GM18951 (cell line): Measurements from ENCODE around the gene MRAS.

Source experiments
- POLR2A ChIP-seq: IDR thresholded peaks from 4 replicates; pipeline ENCODE4 v1.6.1; 2011; ENCODE audit warnings: mild to moderate bottlenecking; ENCODE audit not compliant: insufficient read length, insufficient read depth; ENCODE audit errors: extremely low read depth
- in situ Hi-C: fragments of 300-500 bp; cut with MboI; formaldehyde crosslinking; loops from one replicate; pipeline ENCODE4 v1.12.0; 2022; ENCODE audit warnings: low sequenced_read_pairs, mixed read lengths, inconsistent platforms; ENCODE audit not compliant: unreplicated experiment

The MRAS gene

DNA sequence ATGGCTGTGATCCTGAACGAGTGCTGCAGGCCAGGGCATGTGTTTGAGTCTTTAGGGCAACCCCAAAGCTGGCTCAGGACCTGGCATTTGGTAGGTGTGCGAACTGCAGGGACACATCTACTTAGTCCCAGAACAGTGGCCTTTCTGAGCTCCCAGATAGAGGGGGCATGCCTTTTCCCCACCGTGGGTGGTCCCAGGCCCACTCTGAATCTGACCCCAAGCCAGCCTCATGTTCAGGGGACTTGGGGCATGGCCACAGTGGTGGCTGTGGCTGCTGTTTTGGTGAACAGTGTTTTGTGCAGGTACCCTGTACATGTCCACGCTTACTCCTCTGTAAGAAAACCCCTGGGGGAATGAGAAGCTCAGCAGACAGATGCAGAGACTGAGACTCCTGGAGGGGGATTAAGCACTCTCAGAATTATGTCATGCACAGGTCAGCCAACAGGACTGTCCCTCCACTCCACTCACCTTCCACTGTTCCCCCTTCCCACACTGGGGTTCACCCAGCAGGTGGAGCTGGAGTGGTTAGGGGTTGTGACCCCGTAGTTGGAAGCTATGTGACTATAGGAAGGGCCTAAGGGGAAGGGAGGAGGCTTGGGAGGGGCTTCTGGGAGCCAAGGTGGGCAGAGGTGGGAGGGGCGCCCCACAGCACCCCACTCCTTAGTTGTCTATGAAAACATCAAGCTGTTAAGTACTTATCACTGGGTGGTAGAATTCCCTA is 102.5 kb downstream of the MRAS start:
- TF ChIP-seq POLR2A: no peak
- in situ Hi-C loops: loop anchor here (25.0 kb wide), 1 partner anchor 486 kb away; the partner anchor contains the start of genes FOXL2 and FOXL2NB

DNA sequence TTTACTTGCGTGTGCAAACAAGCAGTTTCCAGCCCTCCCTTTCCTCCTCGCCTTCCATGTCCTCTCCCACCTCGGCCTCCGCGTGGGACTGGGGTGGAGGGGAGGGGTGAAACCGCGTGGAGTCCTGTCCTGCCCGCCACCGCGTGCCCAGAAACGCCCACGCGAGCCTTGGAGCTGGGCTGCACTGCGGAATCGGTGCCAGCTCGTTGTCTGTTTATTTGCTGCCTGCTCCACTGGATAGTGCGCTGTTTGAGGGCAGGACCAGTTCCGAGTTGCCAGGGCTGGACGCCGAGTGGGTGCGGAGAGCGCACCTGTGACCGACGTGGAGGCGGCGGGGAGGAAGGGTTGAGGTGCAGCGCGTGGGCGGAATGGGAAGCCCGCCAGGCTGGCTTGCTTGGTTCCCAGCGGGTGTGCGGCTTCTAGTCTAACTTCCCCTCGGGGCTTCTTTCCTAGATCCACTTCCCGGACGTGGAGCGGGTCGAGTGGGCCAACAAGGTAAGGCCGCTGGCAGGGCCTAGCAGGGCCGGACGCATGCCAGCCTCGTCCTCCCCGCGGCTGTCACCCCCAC is 103.3 kb downstream of the MRAS start:
- in situ Hi-C loops: loop anchor here (25.0 kb wide), 1 partner anchor 486 kb away; the partner anchor contains the start of genes FOXL2 and FOXL2NB
- no peak for TF ChIP-seq POLR2A

DNA sequence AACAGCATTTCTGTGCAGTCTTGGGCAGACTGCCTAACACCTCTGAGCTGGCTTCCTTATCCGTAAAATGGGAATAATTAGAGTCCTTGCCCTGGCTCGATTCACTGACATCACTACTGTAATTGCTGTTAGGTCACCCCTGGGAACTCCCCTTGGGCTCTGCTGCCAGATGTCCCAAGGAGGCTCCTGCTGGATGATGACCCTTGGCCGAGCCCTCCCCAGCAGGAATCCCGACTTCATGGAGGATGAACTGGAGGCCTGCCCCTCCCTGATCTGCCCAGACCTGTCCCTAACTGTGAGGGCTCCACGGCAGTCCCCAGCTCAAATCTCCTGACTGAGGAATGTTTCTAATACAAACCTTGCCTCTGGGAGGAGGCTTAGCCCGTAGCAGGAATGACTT is 104.1 kb downstream of the MRAS start:
- no peak for TF ChIP-seq POLR2A
- in situ Hi-C loops: loop anchor here (25.0 kb wide), 1 partner anchor 485 kb away; the partner anchor contains the start of genes FOXL2 and FOXL2NB

DNA sequence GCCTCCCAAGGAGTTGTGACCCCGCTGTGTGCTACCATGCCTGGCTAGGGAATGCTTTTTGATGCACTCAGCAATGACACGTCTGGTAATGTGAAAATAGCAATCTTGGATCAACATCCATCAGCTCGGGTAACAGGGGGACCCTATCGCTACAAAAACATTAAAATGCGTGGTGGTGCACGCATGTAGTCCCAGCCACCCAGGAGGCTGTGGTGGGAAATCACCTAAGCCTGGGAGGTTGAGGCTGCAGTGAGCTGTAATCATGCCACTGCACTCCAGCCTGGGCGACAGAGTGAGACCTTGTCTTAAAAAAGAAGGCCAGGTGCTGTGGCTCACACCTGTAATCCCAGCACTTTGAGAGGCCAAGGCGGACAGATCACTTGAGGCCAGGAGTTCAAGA is 105.6 kb downstream of the MRAS start:
- in situ Hi-C loops: loop anchor here (25.0 kb wide), 1 partner anchor 483 kb away; the partner anchor contains the start of genes FOXL2 and FOXL2NB
